ENCODE measurements around the gene TMEM18.

TMEM18 gene

GRCh38 chr2:668000-668398, 9.2 kb downstream of the TMEM18 start:
- no peak overlapping the region for H3K27ac ChIP-seq (ENCODE audit: extremely low read depth, low read depth, low read length)
- H3K36me3 ChIP-seq (ENCODE audit: control insufficient read depth in 2 of 2, insufficient read depth in 1 of 2, low read length in 2 of 2): peaks cover 29 to 91% of the 10 kb centered on the region in 2 experiments
- CTCF ChIA-PET: no interaction called here
- POLR2A ChIA-PET: no interaction called here
- no peak overlapping the region for H3K4me3 ChIP-seq (ENCODE audit: low read depth, low read length)
- no peaks in the 10 kb centered on the region for H3K9me3 ChIP-seq (ENCODE audit: control insufficient read depth, insufficient read depth, low read depth, low read length)
- no peaks in the 10 kb centered on the region for H3K4me1 ChIP-seq (ENCODE audit: control insufficient read depth, insufficient read depth, low read length)
- TF ChIP-seq ZXDB (tag by site-specific recombination; IDR thresholded peaks at IDR 0.05) (no peak), ZNF426 (tag by site-specific recombination; IDR thresholded peaks at IDR 0.05) (no peak), ZNF398 (tag by site-specific recombination; IDR thresholded peaks at IDR 0.05) (no peak), ZNF654 (tag by site-specific recombination; IDR thresholded peaks at IDR 0.05; ENCODE audit: low read depth) (no peak), ZNF843 (tag by site-specific recombination; IDR thresholded peaks at IDR 0.05) (no peak), ZNF639 (tag by site-specific recombination; IDR thresholded peaks at IDR 0.05) (no peak), ZNF561 (tag by site-specific recombination; IDR thresholded peaks at IDR 0.05; ENCODE audit: borderline replicate concordance) (no peak), ZNF292 (tag by site-specific recombination; IDR thresholded peaks at IDR 0.05; ENCODE audit: borderline replicate concordance, low read depth) (no peak), ZBTB44 (tag by site-specific recombination; IDR thresholded peaks at IDR 0.05) (no peak), ZNF202 (tag by site-specific recombination; IDR thresholded peaks at IDR 0.05; ENCODE audit: borderline replicate concordance) (no peak), KLF17 (tag by site-specific recombination; IDR thresholded peaks at IDR 0.05) (no peak), ZBTB26 (tag by site-specific recombination; optimal IDR thresholded peaks at IDR 0.05) (no peak), KLF1 (tag by site-specific recombination; IDR thresholded peaks at IDR 0.05) (no peak)

GRCh38 chr2:667332-667999, 9.7 kb downstream of the TMEM18 start:
- Histone ChIP-seq H3K9me3 (ENCODE audit: control insufficient read depth, insufficient read depth, low read depth, low read length) (no peaks in the 10 kb centered on the region), H3K4me3 (ENCODE audit: low read depth, low read length) (no peak overlapping the region), H3K27ac (ENCODE audit: extremely low read depth, low read depth, low read length) (no peak overlapping the region), H3K36me3 (ENCODE audit: control insufficient read depth in 2 of 2, insufficient read depth in 1 of 2, low read length in 2 of 2) (peaks cover 29 to 86% of the 10 kb centered on the region in 2 experiments), H3K4me1 (ENCODE audit: control insufficient read depth, insufficient read depth, low read length) (no peaks in the 10 kb centered on the region)
- POLR2A ChIA-PET: interaction anchor here (1.0 kb wide), 1 partner anchor 9 kb away, joined by 3 read pairs; the partner anchor contains the start of gene TMEM18
- CTCF ChIA-PET: interaction anchor here (0.6 to 0.9 kb wide), 4 partner anchors 22 to 651 kb away, joined by 4 to 5 read pairs (median 4); no protein-coding TSS in a partner anchor
- TF ChIP-seq ZFP41 (tag by site-specific recombination; IDR thresholded peaks at IDR 0.05; ENCODE audit: borderline replicate concordance): no peak
- no peak for TF ChIP-seq ZNF416 (tag by site-specific recombination; IDR thresholded peaks at IDR 0.05)
- no peak for TF ChIP-seq KLF8 (tag by site-specific recombination; IDR thresholded peaks at IDR 0.05)
- no peak for TF ChIP-seq REPIN1 (tag by site-specific recombination; IDR thresholded peaks at IDR 0.05; ENCODE audit: low read depth)
- TF ChIP-seq ZNF19 (tag by site-specific recombination; IDR thresholded peaks at IDR 0.05; ENCODE audit: low read depth): no peak

All from HEK293 (cell line).